ENCODE results near the gene EGFL7.

DNA sequence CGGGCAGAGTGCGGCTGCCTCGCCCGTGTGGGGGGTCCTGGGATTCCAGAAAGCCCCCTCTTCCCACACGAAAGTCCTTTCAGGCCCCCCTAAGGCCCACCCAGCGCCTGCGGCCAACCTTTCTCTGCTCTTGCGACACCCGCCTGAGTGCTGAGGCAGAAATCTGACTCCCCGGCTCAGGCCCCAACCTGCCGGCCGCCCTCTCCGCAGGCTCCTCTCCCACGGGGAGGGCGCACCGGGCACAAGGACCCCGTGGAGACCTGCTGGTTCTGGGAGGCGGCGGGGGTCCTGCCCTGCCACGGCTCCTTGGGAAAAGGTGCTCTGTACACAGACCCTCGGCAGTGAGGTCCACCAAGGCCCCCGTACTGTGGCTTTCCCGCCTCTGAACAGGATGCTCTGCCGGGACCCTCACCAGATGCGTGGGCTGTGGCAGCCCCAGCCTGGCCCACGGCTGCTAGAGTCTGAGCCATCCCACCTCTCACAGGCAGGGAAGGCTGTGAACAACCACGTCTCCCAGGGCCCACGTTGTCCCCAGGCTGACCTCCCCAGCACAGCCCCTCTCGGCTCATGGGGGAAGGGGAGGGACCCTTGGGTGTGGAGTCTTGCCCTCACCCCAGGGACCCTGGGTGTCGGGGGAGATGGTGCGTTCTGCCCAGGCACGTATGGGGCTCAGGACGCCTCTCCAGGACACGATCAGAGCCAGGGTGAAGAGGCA lies 41.5 kb upstream of the EGFL7 start:
- TF ChIP-seq EZH2 (IDR thresholded peaks at IDR 0.05; ENCODE audit: borderline replicate concordance, low read depth, low read length, poor library complexity, severe bottlenecking), result no peak
- TF ChIP-seq, protein P1, sequence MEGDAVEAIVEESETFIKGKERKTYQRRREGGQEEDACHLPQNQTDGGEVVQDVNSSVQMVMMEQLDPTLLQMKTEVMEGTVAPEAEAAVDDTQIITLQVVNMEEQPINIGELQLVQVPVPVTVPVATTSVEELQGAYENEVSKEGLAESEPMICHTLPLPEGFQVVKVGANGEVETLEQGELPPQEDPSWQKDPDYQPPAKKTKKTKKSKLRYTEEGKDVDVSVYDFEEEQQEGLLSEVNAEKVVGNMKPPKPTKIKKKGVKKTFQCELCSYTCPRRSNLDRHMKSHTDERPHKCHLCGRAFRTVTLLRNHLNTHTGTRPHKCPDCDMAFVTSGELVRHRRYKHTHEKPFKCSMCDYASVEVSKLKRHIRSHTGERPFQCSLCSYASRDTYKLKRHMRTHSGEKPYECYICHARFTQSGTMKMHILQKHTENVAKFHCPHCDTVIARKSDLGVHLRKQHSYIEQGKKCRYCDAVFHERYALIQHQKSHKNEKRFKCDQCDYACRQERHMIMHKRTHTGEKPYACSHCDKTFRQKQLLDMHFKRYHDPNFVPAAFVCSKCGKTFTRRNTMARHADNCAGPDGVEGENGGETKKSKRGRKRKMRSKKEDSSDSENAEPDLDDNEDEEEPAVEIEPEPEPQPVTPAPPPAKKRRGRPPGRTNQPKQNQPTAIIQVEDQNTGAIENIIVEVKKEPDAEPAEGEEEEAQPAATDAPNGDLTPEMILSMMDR (conservative IDR thresholded peaks at IDR 0.05; ENCODE audit: low read depth, low read length), result no peak
